Activated T-helper 17 cell treated with anti-CD3 and anti-CD28 coated beads, Interleukin-2, amount 50 U/mL, for 72 hours (primary cell): Measurements from ENCODE around the gene MAGEB17. TPM values are rescaled to one million over a fixed set of nuclear protein-coding genes. Genes with fewer than 3 reads are reported as not detected.

Experiments
- ATAC-seq: fragments of 150-1000 bp; cut with Tn5 transposase; replicated peaks from 2 replicates; pipeline ENCODE4 v1.10.0; 2021; ENCODE audit warnings: mild to moderate bottlenecking, moderate library complexity
- H3K27ac Mint-ChIP-seq: one replicate; pipeline ENCODE4 v1.8.0; 2022; ENCODE audit warnings: mixed read lengths
- H3K27me3 Mint-ChIP-seq: one replicate; pipeline ENCODE4 v1.8.0; 2022; ENCODE audit warnings: mixed read lengths
- H3K36me3 Mint-ChIP-seq: one replicate; pipeline ENCODE4 v1.8.0; 2022; ENCODE audit warnings: low read depth, mild to moderate bottlenecking, mixed read lengths
- H3K4me1 Mint-ChIP-seq: one replicate; pipeline ENCODE4 v1.8.0; 2022; ENCODE audit warnings: mixed read lengths
- H3K4me3 Mint-ChIP-seq: one replicate; pipeline ENCODE4 v1.8.0; 2022; ENCODE audit warnings: mild to moderate bottlenecking, mixed read lengths
- H3K9me3 Mint-ChIP-seq: one replicate; pipeline ENCODE4 v1.8.0; 2022; ENCODE audit warnings: mixed read lengths
- total RNA-seq, 2 donors: library from RNA; stranded (reverse); gene quantifications; one replicate each; pipeline ENCODE4 v1.2.3, GENCODE V29; 2022

The MAGEB17 gene
- total RNA-seq, 2 donors from 2014 or later: not detected

DNA sequence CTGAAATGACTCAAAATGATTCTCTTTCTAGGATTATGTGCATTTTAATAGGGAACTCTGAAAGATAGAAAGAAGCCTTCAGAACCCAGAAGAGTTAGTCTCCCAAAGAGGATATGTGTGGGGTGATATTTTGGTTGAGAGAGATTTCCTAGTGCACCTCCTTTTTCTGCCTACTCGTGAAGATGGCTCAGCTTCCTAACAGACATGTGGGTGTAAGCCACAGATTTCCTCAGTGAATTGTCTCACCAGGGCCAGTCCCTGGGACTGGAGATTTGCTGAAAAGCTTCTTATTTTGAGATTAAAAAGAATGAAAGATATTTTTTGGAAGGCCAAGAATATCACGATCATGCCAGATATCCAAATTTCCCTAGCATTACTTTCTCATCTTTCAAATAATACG is 42.8 kb downstream of the MAGEB17 start:
- no peaks in the 10 kb centered on the region for H3K4me1 Mint-ChIP-seq
- H3K27ac Mint-ChIP-seq: no peak overlapping the region
- ATAC-seq: no peak
- no peak overlapping the region for H3K4me3 Mint-ChIP-seq
- no peaks in the 10 kb centered on the region for H3K9me3 Mint-ChIP-seq
- H3K27me3 Mint-ChIP-seq: no peaks in the 10 kb centered on the region
- H3K36me3 Mint-ChIP-seq: no peaks in the 10 kb centered on the region

DNA sequence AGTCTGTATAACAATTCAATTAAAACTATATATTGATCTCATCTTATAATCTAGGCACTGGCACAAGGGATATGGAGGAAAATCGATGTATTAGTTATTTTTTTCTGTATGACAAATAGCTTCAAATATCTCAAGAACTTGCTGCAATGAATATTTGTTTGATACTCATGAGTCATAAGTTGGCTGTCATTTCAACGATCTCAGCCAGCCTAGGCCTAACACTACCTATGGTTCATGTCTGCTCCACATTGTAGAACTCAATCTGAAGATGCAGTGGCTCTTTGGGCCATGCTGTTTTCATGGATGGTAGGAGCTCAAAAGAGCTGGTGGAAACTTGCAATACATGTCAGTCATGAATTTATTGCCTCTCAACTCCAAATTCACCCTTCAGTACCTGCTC is 44.7 kb downstream of the MAGEB17 start:
- H3K27ac Mint-ChIP-seq: no peak overlapping the region
- H3K4me3 Mint-ChIP-seq: no peak overlapping the region
- H3K4me1 Mint-ChIP-seq: no peaks in the 10 kb centered on the region
- no peaks in the 10 kb centered on the region for H3K36me3 Mint-ChIP-seq
- no peaks in the 10 kb centered on the region for H3K9me3 Mint-ChIP-seq
- H3K27me3 Mint-ChIP-seq: no peaks in the 10 kb centered on the region
- ATAC-seq: no peak

DNA sequence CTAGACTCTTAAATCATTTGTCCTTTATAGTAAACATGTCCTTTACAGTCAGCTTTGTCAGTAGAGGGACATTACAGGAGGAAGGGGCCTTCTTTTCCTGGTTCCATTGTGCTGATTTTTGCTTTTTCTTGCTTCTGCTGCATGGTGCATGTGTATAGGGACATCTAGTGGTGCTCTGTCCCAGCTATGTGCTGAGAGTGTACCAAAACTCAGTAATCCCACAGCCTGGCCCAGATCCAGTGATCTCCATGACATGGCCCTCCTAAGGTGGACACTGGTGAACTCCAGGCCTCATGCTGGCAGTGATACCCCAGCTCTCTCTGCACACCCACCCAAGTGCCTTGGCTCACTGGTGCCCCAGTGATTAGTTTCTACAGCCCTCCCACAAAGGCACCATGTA is 45.2 kb downstream of the MAGEB17 start:
- no peak for ATAC-seq
- no peaks in the 10 kb centered on the region for H3K27me3 Mint-ChIP-seq
- no peak overlapping the region for H3K4me3 Mint-ChIP-seq
- H3K4me1 Mint-ChIP-seq: no peaks in the 10 kb centered on the region
- H3K27ac Mint-ChIP-seq: no peak overlapping the region
- H3K36me3 Mint-ChIP-seq: no peaks in the 10 kb centered on the region
- H3K9me3 Mint-ChIP-seq: no peaks in the 10 kb centered on the region

DNA sequence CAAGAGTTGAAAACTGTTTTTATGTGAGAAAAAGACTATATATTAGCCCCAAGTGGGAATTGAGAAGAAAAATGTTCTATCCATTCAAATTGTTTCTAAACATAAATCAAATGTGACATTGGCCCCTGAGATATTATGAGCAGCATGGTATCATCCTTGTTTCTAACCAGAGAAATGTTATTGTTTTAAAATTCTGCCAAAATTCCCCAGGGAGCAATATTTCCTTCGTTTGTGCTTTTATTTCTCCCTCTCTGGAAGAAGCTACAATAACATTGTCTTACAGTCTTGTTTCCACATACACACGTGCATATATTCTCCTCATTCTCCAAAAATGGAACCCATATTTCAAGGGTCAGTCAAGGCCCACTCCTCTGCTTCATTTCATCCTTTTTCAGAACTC is 46.7 kb downstream of the MAGEB17 start:
- Mint-ChIP-seq H3K4me1 (no peaks in the 10 kb centered on the region), H3K4me3 (no peak overlapping the region), H3K27ac (no peak overlapping the region), H3K9me3 (no peaks in the 10 kb centered on the region), H3K36me3 (no peaks in the 10 kb centered on the region), H3K27me3 (no peaks in the 10 kb centered on the region)
- no peak for ATAC-seq

DNA sequence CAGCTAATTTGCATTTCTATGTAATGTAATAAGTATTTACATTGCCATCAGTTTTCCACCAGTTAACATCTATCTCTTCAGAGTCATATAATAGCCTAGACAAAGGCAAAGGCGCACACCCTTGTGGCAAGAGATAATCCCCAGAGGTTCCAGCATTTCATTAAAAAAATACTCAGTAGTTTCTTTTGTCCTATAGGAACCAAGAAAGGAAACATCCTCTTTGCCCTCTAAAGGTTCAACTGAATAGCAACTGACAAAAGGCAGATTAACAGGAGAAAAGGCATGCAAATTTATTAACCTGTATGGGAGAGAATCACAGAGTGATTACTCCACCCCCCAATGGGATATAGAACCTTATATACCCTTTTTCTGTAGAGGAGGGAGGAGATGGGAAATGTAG is 48.4 kb downstream of the MAGEB17 start:
- H3K36me3 Mint-ChIP-seq: no peaks in the 10 kb centered on the region
- H3K4me1 Mint-ChIP-seq: no peaks in the 10 kb centered on the region
- H3K4me3 Mint-ChIP-seq: no peak overlapping the region
- no peak overlapping the region for H3K27ac Mint-ChIP-seq
- no peak for ATAC-seq
- no peaks in the 10 kb centered on the region for H3K9me3 Mint-ChIP-seq
- no peaks in the 10 kb centered on the region for H3K27me3 Mint-ChIP-seq

Other genes starting within 250 kb of the MAGEB17 start
- gene GRPR, start 43.9 kb upstream of the MAGEB17 start, total RNA-seq: under 1 TPM in 1 of 2 donors, not detected in 1; 0.19 TPM